ENCODE data around the gene ANAPC13. TPM values are rescaled to one million over a fixed set of nuclear protein-coding genes. Genes with fewer than 3 reads are reported as not detected.

Gene ANAPC13
- total and polyA plus RNA-seq, 2 of the 13 experiments (the other 11 are each of a cell fraction or from before 2014, with no cell fraction given), result 48.7 to 69.1 TPM

DNA sequence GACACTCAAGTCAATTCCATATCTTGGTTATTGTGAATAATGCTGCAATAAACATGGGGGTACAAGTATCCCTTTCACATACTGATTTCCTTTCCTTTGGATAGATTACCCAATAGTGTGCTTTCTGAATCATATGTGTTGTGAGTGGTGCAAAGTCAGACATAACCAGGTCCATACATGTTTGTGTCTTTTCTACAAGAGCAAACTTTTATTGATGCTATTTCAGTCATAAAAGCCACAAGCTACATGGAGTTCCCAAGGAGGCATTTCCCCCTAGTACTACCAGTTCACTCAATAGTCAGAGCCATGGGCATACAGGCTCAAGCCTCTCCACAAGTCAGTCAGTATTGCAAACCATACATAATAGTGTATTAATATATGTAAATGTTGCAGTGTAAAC, 10.2 kb upstream of the ANAPC13 start (continued):
- TF ChIP-seq, protein P1, sequence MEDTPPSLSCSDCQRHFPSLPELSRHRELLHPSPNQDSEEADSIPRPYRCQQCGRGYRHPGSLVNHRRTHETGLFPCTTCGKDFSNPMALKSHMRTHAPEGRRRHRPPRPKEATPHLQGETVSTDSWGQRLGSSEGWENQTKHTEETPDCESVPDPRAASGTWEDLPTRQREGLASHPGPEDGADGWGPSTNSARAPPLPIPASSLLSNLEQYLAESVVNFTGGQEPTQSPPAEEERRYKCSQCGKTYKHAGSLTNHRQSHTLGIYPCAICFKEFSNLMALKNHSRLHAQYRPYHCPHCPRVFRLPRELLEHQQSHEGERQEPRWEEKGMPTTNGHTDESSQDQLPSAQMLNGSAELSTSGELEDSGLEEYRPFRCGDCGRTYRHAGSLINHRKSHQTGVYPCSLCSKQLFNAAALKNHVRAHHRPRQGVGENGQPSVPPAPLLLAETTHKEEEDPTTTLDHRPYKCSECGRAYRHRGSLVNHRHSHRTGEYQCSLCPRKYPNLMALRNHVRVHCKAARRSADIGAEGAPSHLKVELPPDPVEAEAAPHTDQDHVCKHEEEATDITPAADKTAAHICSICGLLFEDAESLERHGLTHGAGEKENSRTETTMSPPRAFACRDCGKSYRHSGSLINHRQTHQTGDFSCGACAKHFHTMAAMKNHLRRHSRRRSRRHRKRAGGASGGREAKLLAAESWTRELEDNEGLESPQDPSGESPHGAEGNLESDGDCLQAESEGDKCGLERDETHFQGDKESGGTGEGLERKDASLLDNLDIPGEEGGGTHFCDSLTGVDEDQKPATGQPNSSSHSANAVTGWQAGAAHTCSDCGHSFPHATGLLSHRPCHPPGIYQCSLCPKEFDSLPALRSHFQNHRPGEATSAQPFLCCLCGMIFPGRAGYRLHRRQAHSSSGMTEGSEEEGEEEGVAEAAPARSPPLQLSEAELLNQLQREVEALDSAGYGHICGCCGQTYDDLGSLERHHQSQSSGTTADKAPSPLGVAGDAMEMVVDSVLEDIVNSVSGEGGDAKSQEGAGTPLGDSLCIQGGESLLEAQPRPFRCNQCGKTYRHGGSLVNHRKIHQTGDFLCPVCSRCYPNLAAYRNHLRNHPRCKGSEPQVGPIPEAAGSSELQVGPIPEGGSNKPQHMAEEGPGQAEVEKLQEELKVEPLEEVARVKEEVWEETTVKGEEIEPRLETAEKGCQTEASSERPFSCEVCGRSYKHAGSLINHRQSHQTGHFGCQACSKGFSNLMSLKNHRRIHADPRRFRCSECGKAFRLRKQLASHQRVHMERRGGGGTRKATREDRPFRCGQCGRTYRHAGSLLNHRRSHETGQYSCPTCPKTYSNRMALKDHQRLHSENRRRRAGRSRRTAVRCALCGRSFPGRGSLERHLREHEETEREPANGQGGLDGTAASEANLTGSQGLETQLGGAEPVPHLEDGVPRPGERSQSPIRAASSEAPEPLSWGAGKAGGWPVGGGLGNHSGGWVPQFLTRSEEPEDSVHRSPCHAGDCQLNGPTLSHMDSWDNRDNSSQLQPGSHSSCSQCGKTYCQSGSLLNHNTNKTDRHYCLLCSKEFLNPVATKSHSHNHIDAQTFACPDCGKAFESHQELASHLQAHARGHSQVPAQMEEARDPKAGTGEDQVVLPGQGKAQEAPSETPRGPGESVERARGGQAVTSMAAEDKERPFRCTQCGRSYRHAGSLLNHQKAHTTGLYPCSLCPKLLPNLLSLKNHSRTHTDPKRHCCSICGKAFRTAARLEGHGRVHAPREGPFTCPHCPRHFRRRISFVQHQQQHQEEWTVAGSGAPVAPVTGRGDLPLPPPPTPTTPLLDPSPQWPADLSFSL (CRISPR knock-in tag; IDR thresholded peaks at IDR 0.05), result no peak

DNA sequence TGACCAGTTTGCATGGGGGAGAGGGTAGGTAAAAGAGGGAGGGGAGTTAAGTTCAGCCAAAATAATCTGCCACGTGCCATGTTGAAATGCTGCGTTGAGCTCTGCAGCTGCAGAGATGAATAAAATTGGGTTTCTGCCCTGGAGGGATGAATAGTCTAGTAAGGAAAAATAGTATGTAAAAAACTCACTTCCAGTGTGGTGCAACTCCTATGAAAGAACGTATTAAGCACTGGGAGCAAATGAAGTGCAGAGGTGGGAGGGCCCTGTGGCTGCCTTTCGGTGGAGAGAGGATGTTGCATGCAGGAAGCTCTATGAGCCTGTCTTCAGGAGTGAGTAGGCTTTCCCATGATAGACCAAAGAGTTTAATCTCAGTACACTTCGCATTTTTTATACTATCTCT, 8.7 kb upstream of the ANAPC13 start:
- in situ Hi-C loops (cut with HindIII; ENCODE audit: extremely low pct_ligation_motif_present, low pct_unique_long_range_greater_than_20kb) (no loop called here), intact Hi-C loops (cut with micrococcal nuclease; ENCODE audit: unreplicated experiment) (no loop called here)
- H3K27ac ChIP-seq (ENCODE audit: extremely low read length, insufficient read depth, low read length), result no peak overlapping the region
- DNase-seq (ENCODE audit: low spot score) (no peak), FAIRE-seq (no peak), ATAC-seq (no peak)
- H3K79me2 ChIP-seq (ENCODE audit: insufficient read depth, low read length), result peaks cover 48% of the 10 kb centered on the region
- no peaks in the 10 kb centered on the region for H3K4me1 ChIP-seq (ENCODE audit: insufficient read depth, low read length)
- no peaks in the 10 kb centered on the region for H3K9me3 ChIP-seq (ENCODE audit: low read length)
- peaks cover 7% of the 10 kb centered on the region; the same call in 1 of the 2 replicates for H4K20me1 ChIP-seq (ENCODE audit: insufficient read depth, low read length)
- POLR2A ChIA-PET, result no interaction called here
- BruUV-seq (replicated peaks), result no TSS peak
- no peak overlapping the region for H3K4me2 ChIP-seq (ENCODE audit: low read depth, low read length)
- no peak overlapping the region for H2AFZ ChIP-seq (ENCODE audit: low read length)
- CTCF ChIA-PET (ENCODE audit: low intra/inter-chr PET ratio, low total read pairs), result no interaction called here
- no peak overlapping the region for H3K4me3 ChIP-seq (replicated peaks in 1 of 3; ENCODE audit: insufficient read depth in 1 of 3, low read depth in 2 of 3, low read length in 3 of 3)
- WGBS (ENCODE audit: low lambda C conversion rate), result 100% methylated on average over 5 of the region's 5 CpGs
- H3K36me3 ChIP-seq (replicated peaks in 1 of 2; ENCODE audit: control insufficient read depth in 1 of 2, insufficient read depth in 2 of 2, low read length in 2 of 2), result 0 out of 5 replicates have a peak, but pooled peaks cover 0 to 7% of the 10 kb centered on the region in 2 experiments
- no peak overlapping the region for H3K9ac ChIP-seq (ENCODE audit: insufficient read depth, low read depth, low read length)
- no peaks in the 10 kb centered on the region for H3K27me3 ChIP-seq (ENCODE audit: control insufficient read depth in 1 of 2, insufficient read depth in 2 of 2, low read length in 2 of 2)
- no peak for TF ChIP-seq FOXJ3 (CRISPR knock-in tag; IDR thresholded peaks at IDR 0.05; ENCODE audit: borderline replicate concordance)
- TF ChIP-seq, protein P2, sequence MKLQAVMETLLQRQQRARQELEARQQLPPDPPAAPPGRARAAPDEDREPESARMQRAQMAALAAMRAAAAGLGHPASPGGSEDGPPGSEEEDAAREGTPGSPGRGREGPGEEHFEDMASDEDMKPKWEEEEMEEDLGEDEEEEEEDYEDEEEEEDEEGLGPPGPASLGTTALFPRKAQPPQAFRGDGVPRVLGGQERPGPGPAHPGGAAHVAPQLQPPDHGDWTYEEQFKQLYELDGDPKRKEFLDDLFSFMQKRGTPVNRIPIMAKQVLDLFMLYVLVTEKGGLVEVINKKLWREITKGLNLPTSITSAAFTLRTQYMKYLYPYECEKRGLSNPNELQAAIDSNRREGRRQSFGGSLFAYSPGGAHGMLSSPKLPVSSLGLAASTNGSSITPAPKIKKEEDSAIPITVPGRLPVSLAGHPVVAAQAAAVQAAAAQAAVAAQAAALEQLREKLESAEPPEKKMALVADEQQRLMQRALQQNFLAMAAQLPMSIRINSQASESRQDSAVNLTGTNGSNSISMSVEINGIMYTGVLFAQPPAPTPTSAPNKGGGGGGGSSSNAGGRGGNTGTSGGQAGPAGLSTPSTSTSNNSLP (IDR thresholded peaks at IDR 0.05; ENCODE audit: low read depth, low read length), result no peak
- TF ChIP-seq, protein P3, sequence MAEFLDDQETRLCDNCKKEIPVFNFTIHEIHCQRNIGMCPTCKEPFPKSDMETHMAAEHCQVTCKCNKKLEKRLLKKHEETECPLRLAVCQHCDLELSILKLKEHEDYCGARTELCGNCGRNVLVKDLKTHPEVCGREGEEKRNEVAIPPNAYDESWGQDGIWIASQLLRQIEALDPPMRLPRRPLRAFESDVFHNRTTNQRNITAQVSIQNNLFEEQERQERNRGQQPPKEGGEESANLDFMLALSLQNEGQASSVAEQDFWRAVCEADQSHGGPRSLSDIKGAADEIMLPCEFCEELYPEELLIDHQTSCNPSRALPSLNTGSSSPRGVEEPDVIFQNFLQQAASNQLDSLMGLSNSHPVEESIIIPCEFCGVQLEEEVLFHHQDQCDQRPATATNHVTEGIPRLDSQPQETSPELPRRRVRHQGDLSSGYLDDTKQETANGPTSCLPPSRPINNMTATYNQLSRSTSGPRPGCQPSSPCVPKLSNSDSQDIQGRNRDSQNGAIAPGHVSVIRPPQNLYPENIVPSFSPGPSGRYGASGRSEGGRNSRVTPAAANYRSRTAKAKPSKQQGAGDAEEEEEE (CRISPR knock-in tag; IDR thresholded peaks at IDR 0.05; ENCODE audit: borderline replicate concordance), result no peak
- no peak for TF ChIP-seq CREB1 (IDR thresholded peaks at IDR 0.05)
- TF ChIP-seq CREB1 (CRISPR knock-in tag; IDR thresholded peaks at IDR 0.05), result no peak
- TF ChIP-seq NCOA5 (CRISPR knock-in tag; IDR thresholded peaks at IDR 0.05), result no peak
- TF ChIP-seq BORCS8-MEF2B (CRISPR knock-in tag; IDR thresholded peaks at IDR 0.05), result no peak
- TF ChIP-seq, protein P4, sequence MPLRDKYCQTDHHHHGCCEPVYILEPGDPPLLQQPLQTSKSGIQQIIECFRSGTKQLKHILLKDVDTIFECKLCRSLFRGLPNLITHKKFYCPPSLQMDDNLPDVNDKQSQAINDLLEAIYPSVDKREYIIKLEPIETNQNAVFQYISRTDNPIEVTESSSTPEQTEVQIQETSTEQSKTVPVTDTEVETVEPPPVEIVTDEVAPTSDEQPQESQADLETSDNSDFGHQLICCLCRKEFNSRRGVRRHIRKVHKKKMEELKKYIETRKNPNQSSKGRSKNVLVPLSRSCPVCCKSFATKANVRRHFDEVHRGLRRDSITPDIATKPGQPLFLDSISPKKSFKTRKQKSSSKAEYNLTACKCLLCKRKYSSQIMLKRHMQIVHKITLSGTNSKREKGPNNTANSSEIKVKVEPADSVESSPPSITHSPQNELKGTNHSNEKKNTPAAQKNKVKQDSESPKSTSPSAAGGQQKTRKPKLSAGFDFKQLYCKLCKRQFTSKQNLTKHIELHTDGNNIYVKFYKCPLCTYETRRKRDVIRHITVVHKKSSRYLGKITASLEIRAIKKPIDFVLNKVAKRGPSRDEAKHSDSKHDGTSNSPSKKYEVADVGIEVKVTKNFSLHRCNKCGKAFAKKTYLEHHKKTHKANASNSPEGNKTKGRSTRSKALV (CRISPR knock-in tag; IDR thresholded peaks at IDR 0.05), result no peak

Data from HepG2 (cell line).